ENCODE measurements around the gene MGAT5.

Gene MGAT5

GRCh38 chr2:134253804-134254203 is at the start of gene MGAT5:
TSS of gene MGAT5 (plus strand) at chr2:134254072. CDS start at chr2:134254404, 332 bp downstream.
- peak; percentile 71 for DNase-seq

GRCh38 chr2:134205087-134205486 is 48.8 kb upstream of the MGAT5 start:
- no peak for DNase-seq

DNA sequence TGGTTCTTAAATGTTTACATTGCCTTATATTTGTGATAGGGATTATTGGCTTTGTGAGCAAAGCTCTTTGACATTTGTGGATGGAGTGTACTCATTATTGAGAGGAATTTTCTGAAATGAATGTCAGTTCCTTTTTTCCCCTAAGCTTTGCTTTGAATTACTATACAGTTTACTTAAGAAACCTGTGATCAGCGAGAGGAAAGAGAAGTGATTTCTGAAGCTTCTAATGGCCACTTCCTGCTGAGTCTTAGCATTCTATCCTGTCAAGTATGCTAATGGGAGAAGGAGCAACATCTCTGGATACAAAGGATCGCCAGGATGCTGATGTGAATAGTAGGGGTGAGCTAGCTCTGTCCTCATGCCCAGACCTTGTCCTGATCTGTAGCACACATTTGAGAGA is 47.8 kb upstream of the MGAT5 start:
- DNase-seq, result no peak

DNA sequence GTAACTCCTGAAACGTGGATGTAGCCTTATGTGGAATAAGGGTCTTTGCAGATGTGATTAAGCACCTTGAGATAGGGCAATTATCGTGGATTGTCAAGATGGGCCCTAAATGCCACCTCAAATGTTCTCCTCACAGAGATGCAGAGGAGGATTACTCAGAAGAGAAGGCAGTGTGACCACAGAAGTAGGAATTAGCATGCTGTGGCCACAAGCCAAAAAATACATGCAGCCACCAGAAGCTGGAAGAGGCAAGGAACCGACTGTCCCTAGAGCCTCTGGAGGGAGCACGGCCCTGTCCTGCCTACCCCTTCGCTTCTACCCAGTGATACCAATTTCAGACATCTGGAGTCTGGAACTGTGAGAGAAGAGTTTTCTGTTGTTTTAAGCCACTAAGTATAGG is 47.3 kb upstream of the MGAT5 start:
- DNase-seq, result no peak

DNA sequence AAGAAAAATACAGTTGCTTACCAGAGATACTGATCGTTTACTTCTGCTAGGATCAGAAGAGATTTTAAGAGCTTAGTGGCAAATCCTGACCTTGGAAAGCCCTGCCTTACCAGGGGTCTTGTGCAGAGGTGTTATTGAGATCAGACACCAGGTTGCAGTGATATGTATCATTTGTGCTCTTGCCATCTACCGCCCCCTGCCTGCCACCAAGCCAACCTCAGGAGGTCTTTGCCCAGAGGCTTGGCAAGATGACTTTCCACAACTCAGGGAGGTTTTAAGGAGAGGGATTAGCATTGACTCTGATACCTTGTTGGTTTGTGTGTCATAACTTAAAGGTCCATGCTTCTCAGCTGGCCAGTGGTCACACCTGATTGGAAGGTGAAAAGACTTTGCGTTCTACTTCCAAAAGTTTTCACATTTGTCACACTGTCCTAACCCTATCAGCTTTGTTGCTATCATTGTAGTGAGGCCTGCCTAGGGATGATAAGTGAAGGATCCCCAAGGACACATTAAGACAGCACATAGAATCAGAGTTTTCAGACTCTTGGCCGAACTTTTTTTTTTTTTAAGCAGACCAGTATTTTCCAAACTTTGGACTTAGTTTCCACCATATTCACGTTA is 46.2 kb upstream of the MGAT5 start:
- DNase-seq, result no peak

GRCh38 chr2:134208825-134209224 is 45.0 kb upstream of the MGAT5 start:
- DNase-seq, result no peak

- no peak for DNase-seq
Measured at GRCh38 chr2:134212746-134213145, 41.1 kb upstream of the MGAT5 start.

GRCh38 chr2:134216152-134216829 is 37.6 kb upstream of the MGAT5 start:
- no peak for DNase-seq

GRCh38 chr2:134217351-134217750 is 36.5 kb upstream of the MGAT5 start:
- DNase-seq, result no peak

GRCh38 chr2:134217924-134218323 is 35.9 kb upstream of the MGAT5 start:
- DNase-seq, result no peak

DNA sequence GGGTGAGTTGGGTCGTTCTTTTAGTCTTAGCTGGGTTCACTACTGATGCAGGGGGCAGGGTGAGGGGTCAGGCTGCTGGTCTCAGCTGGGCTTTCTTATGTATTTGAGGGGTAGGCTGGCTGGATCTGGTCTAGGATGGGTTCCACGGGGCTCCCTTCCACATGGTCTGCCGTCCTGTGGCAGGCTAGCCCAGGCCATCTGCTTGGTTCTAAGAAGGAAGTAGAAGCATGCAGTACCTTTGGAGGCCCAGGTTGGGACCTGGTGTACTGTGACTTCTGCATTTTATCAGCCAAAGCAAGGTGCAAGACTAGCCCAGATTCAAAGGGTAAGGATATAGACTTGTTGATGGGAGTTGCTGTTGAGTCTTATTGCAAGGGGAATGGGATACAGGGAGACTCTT is 35.5 kb upstream of the MGAT5 start:
- no peak for DNase-seq

DNA sequence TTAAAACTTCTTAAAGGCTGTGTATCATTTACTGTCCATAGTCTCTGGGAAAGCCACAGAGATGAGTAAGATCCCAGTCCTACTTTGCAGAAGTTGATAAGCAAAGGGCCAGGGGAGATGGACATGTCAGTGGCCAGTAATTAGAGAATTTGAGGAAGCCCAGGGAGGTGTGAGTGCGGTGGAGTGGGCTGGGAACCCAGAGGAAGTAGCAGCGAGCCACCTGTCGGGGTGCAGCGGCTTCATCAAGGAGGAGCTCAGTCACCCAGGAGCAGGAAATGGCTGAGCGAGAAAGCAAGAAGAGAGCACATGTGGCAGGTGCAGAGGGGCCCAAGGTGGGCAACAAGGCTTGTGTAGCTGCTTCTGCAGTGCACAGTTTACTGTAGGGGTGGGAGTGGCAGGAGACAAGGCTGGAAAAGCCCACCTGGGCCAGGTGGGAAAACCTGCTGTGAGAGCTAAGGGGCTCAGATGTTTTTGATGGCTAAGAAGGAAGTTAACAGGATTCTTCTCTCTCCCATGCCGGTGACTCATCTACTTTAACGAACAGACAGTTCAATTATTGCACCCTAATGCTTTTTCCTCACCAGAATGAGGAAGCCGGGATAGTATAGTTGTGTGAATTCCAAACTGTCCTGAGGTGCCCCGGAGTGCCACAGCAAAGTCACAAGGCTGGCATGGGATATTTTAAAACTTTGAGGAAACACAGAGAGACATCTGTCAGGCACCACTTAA is 34.8 kb upstream of the MGAT5 start:
- DNase-seq, result no peak

DNA sequence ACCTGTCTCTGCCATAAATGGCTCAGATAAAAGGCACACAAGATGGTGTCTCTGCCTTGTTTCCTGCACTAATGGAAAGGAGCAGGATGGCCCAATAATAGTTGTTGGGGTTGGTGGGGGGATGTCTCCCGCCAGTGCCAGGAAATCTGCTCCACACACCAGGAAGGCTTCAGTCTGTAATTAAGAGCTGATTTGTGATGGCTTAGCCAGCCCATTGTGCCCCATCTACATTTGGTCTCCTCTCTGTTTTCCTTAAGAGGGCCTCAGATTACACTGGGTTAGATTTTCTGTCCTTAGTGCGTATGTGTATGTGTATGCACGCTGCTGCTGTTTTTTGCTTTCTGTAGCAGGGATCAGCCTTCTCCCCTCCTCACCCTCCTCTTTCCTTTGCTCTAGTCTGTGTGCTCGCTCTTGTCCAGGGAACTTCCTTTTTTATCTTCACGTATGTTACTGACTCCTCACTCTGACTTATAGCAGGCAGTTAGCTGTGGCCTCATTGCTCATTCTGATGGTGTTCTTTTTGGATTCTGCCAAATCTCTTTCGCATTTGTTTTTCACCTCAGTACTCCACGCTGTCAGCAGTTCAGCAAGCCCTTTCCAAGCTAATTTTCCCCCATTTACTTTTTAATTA is 33.4 kb upstream of the MGAT5 start:
- DNase-seq, result no peak

DNA sequence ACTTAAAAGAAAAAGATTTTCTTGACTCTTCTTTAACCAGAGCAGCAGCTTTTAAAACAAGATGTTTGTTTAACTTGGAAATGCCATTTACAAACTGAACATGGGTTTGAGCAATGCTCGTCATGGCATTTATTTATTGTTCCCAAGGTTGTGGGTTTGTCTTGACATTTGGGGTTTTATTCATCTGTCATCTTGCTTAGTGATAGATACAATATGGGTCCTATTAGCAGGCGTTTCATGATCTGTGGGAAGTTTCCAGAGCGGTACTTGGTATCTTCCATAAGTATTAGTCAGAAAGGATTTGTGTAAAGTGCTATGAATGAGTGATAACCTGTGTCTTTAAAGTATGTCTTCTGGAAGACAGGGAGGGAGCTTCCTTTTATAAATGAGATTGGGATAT is 29.9 kb upstream of the MGAT5 start:
- DNase-seq, result no peak

GRCh38 chr2:134225173-134225572 is 28.7 kb upstream of the MGAT5 start:
- no peak for DNase-seq

GRCh38 chr2:134225841-134226240 is 28.0 kb upstream of the MGAT5 start:
- no peak for DNase-seq

DNA sequence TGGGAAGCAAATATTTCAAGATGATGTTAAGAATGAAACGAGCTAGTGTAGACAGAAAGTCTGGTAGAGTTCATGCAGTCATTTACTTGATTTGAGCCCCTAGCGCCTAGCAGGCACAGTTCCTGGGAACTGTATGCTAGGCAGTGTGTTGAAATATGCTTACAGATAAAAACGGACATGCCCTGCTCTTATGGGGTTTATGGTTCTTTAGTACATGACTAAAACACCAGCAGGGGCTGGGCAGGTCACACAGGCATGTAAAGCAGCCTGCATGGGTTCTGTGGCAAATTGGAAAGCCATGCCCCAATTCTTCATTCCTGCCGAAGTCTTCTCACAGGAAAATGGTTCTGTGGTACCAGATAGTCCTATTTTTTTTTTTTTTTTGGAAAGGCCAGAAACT is 27.3 kb upstream of the MGAT5 start:
- no peak for DNase-seq

DNA sequence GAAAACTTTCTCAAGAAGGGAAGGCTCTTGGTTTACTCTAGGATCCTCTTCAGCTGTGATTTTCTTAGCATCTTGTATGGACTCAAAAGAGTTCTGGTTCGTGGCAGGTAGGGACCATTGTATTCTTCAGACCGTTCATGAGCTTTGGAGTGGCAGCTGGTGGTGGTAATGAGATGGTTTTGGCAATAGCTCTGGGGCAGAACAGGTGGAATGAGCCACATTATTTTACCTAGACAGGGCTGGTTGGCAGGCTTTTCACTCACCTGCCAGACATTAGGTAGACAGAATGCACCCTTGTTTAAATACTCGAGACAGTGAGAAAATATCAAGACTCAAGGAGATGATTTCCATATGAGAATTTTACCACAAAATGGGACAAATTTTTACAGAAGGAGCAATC is 26.2 kb upstream of the MGAT5 start:
- DNase-seq, result peak; percentile 21

DNA sequence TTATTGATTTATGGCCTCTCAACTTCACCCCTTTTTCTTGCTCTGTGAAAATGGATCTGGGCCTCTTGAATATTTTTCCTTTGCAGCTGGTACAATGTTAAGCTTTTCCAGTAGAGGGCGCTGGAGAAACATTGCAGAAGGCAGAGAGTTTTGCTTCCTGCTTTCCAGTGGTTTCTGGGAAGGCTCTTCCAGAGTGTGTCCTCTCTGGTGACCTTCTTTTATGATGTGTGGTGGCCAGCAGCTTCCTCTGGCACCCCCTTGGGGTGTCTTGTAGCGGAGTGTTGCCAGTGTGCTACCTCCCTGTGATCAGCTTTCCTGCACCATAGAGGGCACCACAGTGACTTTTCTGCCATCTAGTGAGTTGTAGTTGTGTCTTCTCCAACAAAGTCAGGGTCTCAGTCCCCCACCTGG is 25.4 kb upstream of the MGAT5 start:
- DNase-seq, result no peak

DNA sequence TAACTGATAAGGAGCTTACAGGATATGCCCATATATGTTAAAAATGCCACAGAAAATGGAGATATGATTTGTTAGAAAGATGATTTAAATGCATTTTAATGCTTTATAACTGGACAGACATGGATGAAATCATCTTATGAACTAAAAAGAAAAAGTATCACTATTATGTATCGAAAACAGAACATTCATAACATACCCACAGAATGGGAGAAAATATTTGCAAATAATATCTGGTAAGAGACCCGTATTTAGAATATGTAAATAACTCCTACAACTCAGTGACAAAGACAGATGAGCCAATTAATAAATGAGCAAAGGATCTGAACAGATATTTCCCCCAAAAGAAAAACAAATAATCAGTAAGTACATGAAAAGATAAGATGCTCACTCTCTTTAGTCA is 24.3 kb upstream of the MGAT5 start:
- no peak for DNase-seq

GRCh38 chr2:134230885-134231284 is 23.0 kb upstream of the MGAT5 start:
- DNase-seq, result no peak

GRCh38 chr2:134231301-134231964 is 22.4 kb upstream of the MGAT5 start:
- DNase-seq, result no peak

DNA sequence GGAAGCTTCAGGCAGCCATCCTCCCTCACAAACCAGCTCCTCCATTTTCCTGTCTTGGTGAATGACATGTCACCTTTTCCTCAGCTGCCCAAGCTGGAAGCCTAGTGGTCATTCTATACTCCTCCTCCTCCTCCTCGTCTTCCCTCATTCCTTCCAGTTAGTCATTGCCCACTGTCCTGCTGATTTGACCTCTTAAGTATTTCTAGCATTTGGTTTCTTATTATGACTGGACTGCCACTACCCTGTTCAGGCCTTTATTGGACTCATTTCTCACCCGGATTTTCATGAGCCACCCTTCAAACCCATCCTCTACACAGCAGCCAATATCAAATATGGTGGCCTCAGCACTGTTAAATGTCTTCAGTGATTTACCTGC is 21.9 kb upstream of the MGAT5 start:
- no peak for DNase-seq
